ENCODE data around the gene CNNM4.
A peak's percentile ranks its signal among the peaks of the same experiment; 100 is the strongest.

CNNM4 gene

DNA sequence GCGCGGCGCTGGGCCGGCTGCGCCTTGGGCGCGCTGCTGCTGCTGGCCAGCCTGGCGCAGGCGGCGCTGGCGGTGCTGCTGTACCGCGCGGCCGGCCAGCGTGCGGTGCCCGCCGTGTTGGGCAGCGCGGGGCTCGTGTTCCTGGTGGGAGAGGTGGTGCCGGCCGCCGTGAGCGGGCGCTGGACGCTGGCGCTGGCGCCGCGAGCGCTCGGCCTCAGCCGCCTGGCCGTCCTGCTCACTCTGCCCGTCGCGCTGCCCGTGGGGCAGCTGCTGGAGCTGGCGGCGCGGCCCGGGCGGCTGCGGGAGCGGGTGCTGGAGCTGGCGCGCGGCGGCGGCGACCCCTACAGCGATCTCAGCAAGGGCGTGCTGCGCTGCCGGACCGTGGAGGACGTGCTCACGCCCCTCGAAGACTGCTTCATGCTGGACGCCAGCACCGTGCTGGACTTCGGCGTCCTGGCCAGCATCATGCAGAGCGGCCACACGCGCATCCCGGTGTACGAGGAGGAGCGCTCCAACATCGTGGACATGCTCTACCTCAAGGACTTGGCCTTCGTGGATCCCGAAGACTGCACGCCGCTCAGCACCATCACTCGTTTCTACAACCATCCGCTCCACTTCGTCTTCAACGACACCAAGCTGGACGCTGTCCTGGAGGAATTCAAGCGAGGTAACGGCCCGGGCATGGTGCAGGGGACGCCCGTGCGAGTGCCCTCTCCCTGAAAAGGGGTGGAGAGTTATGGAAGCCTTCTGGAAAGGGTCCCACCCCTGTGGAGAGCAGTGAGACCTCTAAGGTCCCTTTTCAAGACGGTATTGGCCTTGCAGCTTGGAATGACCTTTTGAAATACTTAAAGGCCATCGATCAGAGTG lies 56.4 kb downstream of the CNNM4 start:
- DNase-seq (ENCODE audit: low spot score), result no peak
- TF ChIP-seq, protein P1, sequence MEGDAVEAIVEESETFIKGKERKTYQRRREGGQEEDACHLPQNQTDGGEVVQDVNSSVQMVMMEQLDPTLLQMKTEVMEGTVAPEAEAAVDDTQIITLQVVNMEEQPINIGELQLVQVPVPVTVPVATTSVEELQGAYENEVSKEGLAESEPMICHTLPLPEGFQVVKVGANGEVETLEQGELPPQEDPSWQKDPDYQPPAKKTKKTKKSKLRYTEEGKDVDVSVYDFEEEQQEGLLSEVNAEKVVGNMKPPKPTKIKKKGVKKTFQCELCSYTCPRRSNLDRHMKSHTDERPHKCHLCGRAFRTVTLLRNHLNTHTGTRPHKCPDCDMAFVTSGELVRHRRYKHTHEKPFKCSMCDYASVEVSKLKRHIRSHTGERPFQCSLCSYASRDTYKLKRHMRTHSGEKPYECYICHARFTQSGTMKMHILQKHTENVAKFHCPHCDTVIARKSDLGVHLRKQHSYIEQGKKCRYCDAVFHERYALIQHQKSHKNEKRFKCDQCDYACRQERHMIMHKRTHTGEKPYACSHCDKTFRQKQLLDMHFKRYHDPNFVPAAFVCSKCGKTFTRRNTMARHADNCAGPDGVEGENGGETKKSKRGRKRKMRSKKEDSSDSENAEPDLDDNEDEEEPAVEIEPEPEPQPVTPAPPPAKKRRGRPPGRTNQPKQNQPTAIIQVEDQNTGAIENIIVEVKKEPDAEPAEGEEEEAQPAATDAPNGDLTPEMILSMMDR (IDR thresholded peaks at IDR 0.05; ENCODE audit: extremely low read depth, missing control alignments), result peak; percentile 6

DNA sequence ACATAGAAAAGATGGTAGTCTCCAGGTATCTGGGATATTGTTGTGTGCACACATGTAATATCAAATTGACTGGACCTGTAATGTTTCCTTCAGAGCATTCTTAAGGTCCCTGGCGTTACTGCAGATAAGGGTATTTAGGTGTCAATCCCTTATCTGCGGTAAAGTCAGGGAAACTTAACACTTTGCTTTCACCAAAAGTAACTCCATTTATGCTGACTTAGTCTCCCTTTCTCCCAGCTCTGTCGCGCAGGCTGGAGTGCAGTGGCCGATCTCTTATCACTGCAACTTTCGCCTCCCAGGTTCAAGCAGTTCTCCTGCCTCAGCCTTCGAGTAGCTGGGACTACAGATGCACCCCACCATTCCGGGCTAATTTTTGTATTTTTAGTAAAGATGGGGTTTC lies 57.2 kb downstream of the CNNM4 start:
- no peak for DNase-seq (ENCODE audit: low spot score)
- TF ChIP-seq, protein P1 (IDR thresholded peaks at IDR 0.05; ENCODE audit: extremely low read depth, missing control alignments), result no peak

DNA sequence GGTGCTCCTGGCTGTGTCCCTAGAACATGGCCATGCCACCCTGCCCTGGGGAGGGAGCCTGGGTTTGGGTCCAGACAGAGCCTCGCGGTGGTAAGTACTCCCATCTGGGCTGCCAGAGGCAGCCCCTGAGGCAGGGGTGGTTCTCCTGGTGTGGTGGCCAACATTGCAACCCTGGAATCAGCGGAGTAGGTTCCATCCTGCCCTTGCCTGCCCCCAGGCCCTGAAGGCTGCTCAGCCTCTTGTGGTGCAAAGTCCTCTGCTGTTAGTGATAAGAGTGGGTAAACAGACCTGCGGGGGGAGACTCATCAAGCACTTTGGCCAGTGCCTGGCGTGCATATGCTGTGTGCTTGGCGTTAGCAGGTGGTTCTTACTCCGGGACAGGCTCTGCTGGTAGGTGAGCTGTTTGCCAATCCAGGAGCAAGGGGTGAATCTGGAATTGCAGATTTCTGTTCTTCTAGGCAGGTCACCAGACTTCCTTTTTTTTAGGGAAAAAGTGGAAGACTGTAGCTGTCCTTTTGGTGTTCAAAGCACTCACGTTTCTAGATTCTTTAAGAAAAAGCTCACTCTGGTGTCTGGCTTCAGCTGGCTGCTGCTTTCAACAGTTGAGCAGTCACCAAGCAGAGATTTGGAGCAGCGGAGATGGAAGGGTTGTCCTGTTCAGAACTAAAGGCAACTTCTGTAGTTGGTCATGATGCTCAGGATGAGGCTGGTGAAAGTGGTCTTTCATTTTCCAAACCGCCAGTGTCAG lies 58.6 kb downstream of the CNNM4 start:
- TF ChIP-seq, protein P1 (IDR thresholded peaks at IDR 0.05; ENCODE audit: extremely low read depth, missing control alignments), result no peak
- DNase-seq (ENCODE audit: low spot score), result no peak

DNA sequence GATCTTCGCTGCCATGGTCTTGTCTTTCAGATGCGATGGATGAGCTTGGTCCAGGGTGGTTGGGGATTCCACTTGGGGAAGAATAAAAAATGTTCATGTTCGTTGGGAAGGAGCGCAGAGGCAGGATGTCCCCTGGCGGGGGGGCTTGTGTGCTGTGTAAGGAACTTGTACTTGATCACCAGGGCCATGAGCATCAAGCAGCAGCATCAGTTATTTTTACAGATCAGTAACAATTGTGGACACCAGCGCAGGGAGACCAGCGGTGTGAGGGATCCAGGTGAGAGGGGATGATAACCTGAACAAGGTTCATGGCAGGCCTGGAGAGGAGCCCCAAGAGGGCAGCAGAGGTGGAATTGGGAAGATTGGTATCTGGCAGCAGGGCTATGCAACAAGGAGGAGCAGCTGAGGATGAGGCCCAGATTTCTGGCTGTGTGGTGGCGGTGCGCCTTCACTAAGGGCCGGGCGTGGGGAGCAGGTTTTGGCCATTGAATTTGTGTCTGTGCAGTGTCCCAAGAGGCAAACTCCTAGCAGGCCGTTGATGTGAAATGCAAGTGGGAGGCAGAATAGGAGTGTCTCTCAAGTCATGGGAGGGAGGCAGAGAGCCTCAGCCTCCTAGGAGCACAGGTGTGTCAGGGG lies 59.3 kb downstream of the CNNM4 start:
- TF ChIP-seq, protein P1 (IDR thresholded peaks at IDR 0.05; ENCODE audit: extremely low read depth, missing control alignments), result no peak
- DNase-seq (ENCODE audit: low spot score), result no peak

DNA sequence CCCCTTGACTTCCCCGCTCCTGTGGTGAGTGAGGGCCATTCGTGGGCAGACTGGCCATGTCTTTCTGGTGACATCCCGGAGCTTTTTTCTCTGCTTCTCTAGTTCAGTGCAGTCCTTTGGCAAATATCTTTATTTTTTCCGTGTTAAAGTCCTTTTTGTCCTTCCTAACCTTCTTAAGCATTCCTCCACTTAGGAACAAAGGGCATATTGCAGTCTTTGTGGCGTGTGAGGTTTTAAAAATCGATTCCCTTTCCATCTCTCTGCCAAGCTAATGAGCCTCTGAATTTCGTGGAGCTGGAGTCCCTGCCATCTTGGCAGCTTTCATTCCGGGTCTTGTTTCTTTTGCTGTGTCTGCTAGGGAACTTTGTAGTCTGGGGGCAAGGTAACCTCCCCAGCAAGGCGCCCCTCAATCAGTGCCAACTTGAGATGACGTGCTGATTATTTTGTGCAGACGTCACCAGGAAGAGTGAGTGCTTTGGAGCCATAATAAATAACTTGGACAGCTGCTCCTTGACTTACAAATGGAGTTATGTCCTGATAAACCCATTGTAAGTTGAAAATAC lies 60.5 kb downstream of the CNNM4 start:
- no peak for DNase-seq (ENCODE audit: low spot score)
- TF ChIP-seq, protein P1 (IDR thresholded peaks at IDR 0.05; ENCODE audit: extremely low read depth, missing control alignments), result no peak

DNA sequence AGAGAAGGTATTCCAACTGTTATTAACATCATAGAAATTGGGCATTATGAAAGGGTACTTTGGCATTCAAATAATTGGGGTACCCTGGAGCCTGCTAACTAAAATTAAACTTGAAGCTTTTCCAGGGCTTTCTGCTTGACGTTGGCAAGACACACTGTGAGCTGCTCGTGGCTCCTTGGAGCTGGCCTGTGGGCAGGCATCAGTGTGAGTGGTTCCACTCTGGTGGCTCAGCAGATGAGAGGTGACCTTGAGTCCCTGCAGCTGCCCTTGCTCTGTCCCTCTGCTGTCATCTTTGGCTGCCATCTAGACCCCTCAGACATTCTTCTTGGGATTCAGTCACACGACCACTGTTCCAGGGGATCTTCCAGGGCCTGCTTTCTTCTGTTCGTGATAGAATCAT lies 62.1 kb downstream of the CNNM4 start:
- TF ChIP-seq, protein P1 (IDR thresholded peaks at IDR 0.05; ENCODE audit: extremely low read depth, missing control alignments), result no peak
- DNase-seq (ENCODE audit: low spot score), result no peak

Data from GM20000 (cell line).